Effector memory CD4-positive, alpha-beta T cell (primary cell): ENCODE data around the gene TEAD3.

Experiments used
- DNase-seq, 3 donors: peaks; one replicate each; pipeline ENCODE4 v3.0.0-alpha.2; 2020
- H3K27ac ChIP-seq: 2 replicates; pipeline ENCODE4 v1.7.0; 2013; ENCODE audit warnings: mild to moderate bottlenecking, low read length, moderate library complexity; ENCODE audit not compliant: insufficient read depth, poor library complexity, severe bottlenecking
- H3K27me3 ChIP-seq: replicated peaks from 2 replicates; pipeline ENCODE4 v1.7.0; 2013; ENCODE audit warnings: mild to moderate bottlenecking, low read length; ENCODE audit not compliant: insufficient read depth, control insufficient read depth, poor library complexity, severe bottlenecking
- H3K36me3 ChIP-seq: 2 replicates; pipeline ENCODE4 v1.7.0; 2013; ENCODE audit warnings: mild to moderate bottlenecking, low read length, moderate library complexity; ENCODE audit not compliant: control insufficient read depth, insufficient read depth
- H3K4me1 ChIP-seq: 2 replicates; pipeline ENCODE4 v1.7.0; 2013; ENCODE audit warnings: low read length, mild to moderate bottlenecking; ENCODE audit not compliant: control insufficient read depth, insufficient read depth, poor library complexity, severe bottlenecking
- H3K4me3 ChIP-seq: 2 replicates; pipeline ENCODE4 v1.7.0; 2013; ENCODE audit warnings: low read length, low read depth, mild to moderate bottlenecking; ENCODE audit not compliant: insufficient read depth, poor library complexity, severe bottlenecking
- H3K9me3 ChIP-seq: 2 replicates; pipeline ENCODE4 v1.7.0; 2013; ENCODE audit warnings: mild to moderate bottlenecking, low read length, moderate library complexity; ENCODE audit not compliant: control insufficient read depth

Gene TEAD3

GRCh38 chr6:35514587-35514986 is 17.7 kb upstream of the TEAD3 start:
- peaks cover 10% of the 10 kb centered on the region for H3K27me3 ChIP-seq
- DNase-seq = no peak
- no peak overlapping the region for H3K4me3 ChIP-seq
- H3K36me3 ChIP-seq = no peaks in the 10 kb centered on the region
- H3K27ac ChIP-seq = no peak overlapping the region
- H3K4me1 ChIP-seq = peaks cover 4% of the 10 kb centered on the region
- H3K9me3 ChIP-seq = no peaks in the 10 kb centered on the region

- no peak for DNase-seq
- Histone ChIP-seq H3K27me3 (peaks cover 10% of the 10 kb centered on the region), H3K9me3 (no peaks in the 10 kb centered on the region), H3K4me1 (peaks cover 4% of the 10 kb centered on the region), H3K4me3 (no peak within 1 kb of the TSS), H3K36me3 (no peaks in the 10 kb centered on the region), H3K27ac (no peak within 1 kb of the TSS)
Observed at GRCh38 chr6:35512740-35513139, 15.9 kb upstream of the TEAD3 start, which contains the start of gene TULP1. TULP1 (minus strand) TSS chr6:35512896; CDS start chr6:35512858, 38 bp downstream.

- H3K4me1 ChIP-seq = peaks cover 4% of the 10 kb centered on the region
- H3K4me3 ChIP-seq = no peak overlapping the region
- H3K36me3 ChIP-seq = no peaks in the 10 kb centered on the region
- DNase-seq = no peak
- peaks cover 10% of the 10 kb centered on the region for H3K27me3 ChIP-seq
- no peaks in the 10 kb centered on the region for H3K9me3 ChIP-seq
- no peak overlapping the region for H3K27ac ChIP-seq
Observed at GRCh38 chr6:35512006-35512405, 15.1 kb upstream of the TEAD3 start.

GRCh38 chr6:35511562-35511941 is 14.7 kb upstream of the TEAD3 start:
- Histone ChIP-seq H3K27me3 (peaks cover 10% of the 10 kb centered on the region), H3K36me3 (no peaks in the 10 kb centered on the region), H3K4me1 (peaks cover 4% of the 10 kb centered on the region), H3K9me3 (no peaks in the 10 kb centered on the region), H3K27ac (no peak overlapping the region), H3K4me3 (no peak overlapping the region)
- no peak for DNase-seq

- peaks cover 10% of the 10 kb centered on the region for H3K27me3 ChIP-seq
- no peak overlapping the region for H3K4me3 ChIP-seq
- no peak for DNase-seq
- H3K36me3 ChIP-seq = no peaks in the 10 kb centered on the region
- no peak overlapping the region for H3K27ac ChIP-seq
- peaks cover 4% of the 10 kb centered on the region for H3K4me1 ChIP-seq
- H3K9me3 ChIP-seq = no peaks in the 10 kb centered on the region
Observed at GRCh38 chr6:35510916-35511561, 14.2 kb upstream of the TEAD3 start.

GRCh38 chr6:35508542-35508941 is 11.7 kb upstream of the TEAD3 start:
- Histone ChIP-seq H3K36me3 (no peaks in the 10 kb centered on the region), H3K27me3 (peaks cover 10% of the 10 kb centered on the region), H3K4me1 (peaks cover 4% of the 10 kb centered on the region), H3K9me3 (no peaks in the 10 kb centered on the region), H3K4me3 (no peak overlapping the region), H3K27ac (no peak overlapping the region)
- no peak for DNase-seq

- H3K4me3 ChIP-seq = no peak overlapping the region
- DNase-seq = no peak
- no peak overlapping the region for H3K27ac ChIP-seq
- peaks cover 10% of the 10 kb centered on the region for H3K27me3 ChIP-seq
- no peaks in the 10 kb centered on the region for H3K36me3 ChIP-seq
- H3K4me1 ChIP-seq = peaks cover 4% of the 10 kb centered on the region
- no peaks in the 10 kb centered on the region for H3K9me3 ChIP-seq
Observed at GRCh38 chr6:35508027-35508426, 11.1 kb upstream of the TEAD3 start.

- Histone ChIP-seq H3K27ac (no peak overlapping the region), H3K4me3 (no peak overlapping the region), H3K4me1 (peaks cover 4% of the 10 kb centered on the region), H3K9me3 (no peaks in the 10 kb centered on the region), H3K27me3 (peaks cover 8% of the 10 kb centered on the region), H3K36me3 (no peaks in the 10 kb centered on the region)
- no peak for DNase-seq
Observed at GRCh38 chr6:35507221-35507620, 10.3 kb upstream of the TEAD3 start.

- H3K4me1 ChIP-seq = peaks cover 3% of the 10 kb centered on the region
- H3K4me3 ChIP-seq = no peak overlapping the region
- H3K27me3 ChIP-seq = peaks cover 5% of the 10 kb centered on the region
- H3K36me3 ChIP-seq = no peaks in the 10 kb centered on the region
- H3K9me3 ChIP-seq = no peaks in the 10 kb centered on the region
- no peak for DNase-seq
- H3K27ac ChIP-seq = no peak overlapping the region
Observed at GRCh38 chr6:35506536-35506935, 9.7 kb upstream of the TEAD3 start.

GRCh38 chr6:35505999-35506412 is 9.1 kb upstream of the TEAD3 start:
- no peak for DNase-seq
- H3K27me3 ChIP-seq = no peaks in the 10 kb centered on the region
- no peak overlapping the region for H3K27ac ChIP-seq

More at GRCh38 chr6:35505999-35506412, 9.1 kb upstream of the TEAD3 start:
- Histone ChIP-seq H3K9me3 (no peaks in the 10 kb centered on the region), H3K36me3 (no peaks in the 10 kb centered on the region), H3K4me1 (no peaks in the 10 kb centered on the region), H3K4me3 (no peak overlapping the region)
